Umbilical cord (tissue), 2 donors: ENCODE data around the gene PSME2. TPM values are rescaled to one million over a fixed set of nuclear protein-coding genes. Genes with fewer than 3 reads are reported as not detected.

ENCODE experiments used
- DNase-seq: peaks from one replicate; pipeline ENCODE4 v3.0.0-alpha.2; 2015; ENCODE audit warnings: low spot score
- total RNA-seq: library from RNA; depleted of rRNA; stranded (reverse); fragments of >200 nt; gene quantifications from one replicate; pipeline ENCODE4 v1.2.3, GENCODE V29; 2014; ENCODE audit warnings: low replicate concordance; ENCODE audit not compliant: insufficient read depth

PSME2 gene
- total RNA-seq, 1 donor from 2014 or later: 17.1 TPM

DNA sequence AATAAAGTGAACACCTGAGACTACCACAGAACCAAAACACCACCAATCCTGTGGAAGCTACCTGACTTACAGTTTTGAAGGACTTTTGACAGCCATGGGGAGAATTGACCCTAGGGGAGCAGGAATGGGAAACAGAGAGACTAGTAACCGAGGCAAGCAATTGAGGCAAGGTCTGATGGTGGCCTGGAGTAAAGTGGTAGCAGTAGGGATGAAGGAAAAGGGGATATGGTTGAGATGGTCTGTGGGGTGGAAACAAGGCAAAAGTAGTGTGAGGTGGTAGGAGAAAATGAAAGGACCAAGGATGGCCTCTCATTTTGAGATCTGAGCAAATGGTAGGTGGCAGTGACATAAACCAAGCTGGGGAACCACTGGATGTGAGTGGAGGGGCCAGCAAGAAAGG is 10.4 kb upstream of the PSME2 start:
- no peak for DNase-seq

DNA sequence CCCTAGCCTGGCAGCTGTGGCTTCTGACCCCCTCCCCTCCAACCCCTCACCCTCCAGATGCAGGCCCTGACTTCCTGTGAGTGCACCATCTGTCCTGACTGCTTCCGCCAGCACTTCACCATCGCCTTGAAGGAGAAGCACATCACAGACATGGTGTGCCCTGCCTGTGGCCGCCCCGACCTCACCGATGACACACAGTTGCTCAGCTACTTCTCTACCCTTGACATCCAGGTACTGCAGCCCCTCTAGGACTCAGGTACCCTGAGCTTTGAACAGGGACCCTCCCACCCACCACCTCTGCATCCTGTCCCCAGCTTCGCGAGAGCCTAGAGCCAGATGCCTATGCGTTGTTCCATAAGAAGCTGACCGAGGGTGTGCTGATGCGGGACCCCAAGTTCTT is 8.7 kb upstream of the PSME2 start:
- no peak for DNase-seq

DNA sequence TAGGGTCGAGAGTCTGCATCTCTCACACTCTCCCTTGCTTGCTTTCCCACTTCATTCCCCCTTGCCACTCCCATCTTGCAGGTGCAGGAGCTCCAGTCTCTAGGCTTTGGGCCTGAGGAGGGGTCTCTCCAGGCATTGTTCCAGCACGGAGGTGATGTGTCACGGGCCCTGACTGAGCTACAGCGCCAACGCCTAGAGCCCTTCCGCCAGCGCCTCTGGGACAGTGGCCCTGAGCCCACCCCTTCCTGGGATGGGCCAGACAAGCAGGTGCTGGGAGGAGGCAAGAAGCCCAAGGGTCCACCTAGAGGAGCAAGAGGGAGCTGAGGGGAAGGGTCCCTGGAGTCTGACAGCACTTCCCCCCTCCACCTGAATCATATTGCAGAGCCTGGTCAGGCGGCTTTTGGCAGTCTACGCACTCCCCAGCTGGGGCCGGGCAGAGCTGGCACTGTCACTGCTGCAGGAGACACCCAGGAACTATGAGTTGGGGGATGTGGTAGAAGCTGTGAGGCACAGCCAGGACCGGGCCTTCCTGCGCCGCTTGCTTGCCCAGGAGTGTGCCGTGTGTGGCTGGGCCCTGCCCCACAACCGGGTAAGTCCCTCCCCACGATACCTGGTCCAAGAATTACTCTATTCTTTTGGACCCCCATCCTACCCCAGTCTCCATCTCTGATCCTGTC is 5.1 kb upstream of the PSME2 start:
- no peak for DNase-seq

DNA sequence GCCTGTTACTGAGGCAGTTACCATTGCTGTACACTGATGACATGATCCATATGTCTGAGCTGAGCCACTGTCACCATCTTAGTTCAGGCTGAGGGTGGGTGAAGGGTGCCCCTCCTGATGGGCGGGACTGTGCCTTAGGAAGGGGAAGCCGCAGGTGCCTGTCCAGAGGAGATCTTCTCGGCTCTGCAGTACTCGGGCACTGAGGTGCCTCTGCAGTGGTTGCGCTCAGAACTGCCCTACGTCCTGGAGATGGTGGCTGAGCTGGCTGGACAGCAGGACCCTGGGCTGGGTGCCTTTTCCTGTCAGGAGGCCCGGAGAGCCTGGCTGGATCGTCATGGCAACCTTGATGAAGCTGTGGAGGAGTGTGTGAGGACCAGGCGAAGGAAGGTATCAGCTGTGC is 4.6 kb upstream of the PSME2 start:
- no peak for DNase-seq

DNA sequence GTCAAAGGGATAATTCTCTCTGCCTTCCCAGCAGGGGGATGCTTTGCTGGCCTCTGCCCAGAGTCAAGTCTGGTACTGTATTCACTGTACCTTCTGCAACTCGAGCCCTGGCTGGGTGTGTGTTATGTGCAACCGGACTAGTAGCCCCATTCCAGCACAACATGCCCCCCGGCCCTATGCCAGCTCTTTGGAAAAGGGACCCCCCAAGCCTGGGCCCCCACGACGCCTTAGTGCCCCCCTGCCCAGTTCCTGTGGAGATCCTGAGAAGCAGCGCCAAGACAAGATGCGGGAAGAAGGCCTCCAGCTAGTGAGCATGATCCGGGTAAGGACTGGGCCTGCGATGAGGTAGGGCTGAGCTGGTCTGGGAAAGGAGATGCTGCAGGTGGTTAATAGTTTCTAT is 4.2 kb upstream of the PSME2 start:
- DNase-seq: no peak

DNA sequence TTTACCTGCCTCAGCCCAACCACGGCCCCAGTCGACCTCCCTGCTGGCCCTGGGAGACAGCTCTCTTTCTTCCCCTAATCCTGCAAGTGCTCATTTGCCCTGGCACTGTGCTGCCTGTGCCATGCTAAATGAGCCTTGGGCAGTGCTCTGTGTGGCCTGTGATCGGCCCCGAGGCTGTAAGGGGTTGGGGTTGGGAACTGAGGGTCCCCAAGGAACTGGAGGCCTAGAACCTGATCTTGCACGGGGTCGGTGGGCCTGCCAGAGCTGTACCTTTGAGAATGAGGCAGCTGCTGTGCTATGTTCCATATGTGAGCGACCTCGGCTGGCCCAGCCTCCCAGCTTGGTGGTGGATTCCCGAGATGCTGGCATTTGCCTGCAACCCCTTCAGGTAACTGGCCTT is 3.7 kb upstream of the PSME2 start:
- no peak for DNase-seq

DNA sequence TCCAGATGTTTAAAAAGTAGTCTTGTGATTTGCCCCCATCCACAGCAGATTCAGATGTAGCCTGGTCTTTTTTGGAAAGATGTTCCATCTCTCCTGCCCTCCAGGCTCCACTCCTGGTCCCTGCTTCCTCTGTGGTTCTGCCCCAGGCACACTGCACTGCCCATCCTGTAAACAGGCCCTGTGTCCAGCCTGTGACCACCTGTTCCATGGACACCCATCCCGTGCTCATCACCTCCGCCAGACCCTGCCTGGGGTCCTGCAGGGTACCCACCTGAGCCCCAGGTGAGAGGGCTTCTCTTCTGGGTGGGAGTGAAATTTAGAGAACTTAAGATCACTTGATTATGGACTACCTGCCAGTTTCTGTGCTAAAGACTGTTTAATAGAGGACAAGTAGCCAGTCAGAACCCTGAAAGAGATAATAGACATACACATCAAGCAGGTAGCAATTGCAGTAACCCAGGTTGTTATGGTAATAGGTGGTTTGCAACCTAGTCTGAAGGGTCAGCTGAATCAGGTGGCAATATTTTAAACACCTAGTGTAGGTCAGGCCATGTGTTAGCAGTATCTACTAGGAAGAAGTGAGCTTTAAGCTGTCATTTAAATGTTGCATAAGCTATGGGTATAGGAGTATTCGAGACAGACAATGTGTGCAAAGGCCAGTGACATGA is 3.0 kb upstream of the PSME2 start:
- no peak for DNase-seq

DNA sequence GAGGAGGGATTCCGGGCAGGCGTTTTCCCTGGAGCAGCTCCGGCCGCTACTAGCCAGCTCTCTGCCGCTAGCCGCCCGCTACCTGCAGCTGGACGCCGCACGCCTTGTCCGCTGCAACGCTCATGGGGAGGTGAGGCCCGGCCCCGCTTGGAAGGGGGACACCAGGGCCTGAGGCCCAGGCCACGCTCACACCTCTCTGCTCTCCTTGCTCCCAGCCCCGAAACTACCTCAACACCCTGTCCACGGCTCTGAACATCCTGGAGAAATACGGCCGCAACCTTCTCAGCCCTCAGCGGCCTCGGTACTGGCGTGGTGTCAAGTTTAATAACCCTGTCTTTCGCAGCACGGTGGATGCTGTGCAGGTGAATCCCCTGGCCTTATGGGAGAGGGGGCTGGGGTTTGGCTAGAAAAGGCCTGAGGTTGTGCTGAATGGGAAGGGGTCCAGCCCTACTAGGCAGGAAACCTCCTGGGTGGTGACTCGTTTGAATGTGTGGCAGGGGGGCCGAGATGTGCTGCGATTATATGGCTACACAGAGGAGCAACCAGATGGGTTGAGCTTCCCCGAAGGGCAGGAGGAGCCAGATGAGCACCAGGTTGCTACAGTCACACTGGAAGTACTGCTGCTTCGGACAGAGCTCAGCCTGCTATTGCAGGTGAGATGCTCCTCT is 1.5 kb upstream of the PSME2 start:
- no peak for DNase-seq

DNA sequence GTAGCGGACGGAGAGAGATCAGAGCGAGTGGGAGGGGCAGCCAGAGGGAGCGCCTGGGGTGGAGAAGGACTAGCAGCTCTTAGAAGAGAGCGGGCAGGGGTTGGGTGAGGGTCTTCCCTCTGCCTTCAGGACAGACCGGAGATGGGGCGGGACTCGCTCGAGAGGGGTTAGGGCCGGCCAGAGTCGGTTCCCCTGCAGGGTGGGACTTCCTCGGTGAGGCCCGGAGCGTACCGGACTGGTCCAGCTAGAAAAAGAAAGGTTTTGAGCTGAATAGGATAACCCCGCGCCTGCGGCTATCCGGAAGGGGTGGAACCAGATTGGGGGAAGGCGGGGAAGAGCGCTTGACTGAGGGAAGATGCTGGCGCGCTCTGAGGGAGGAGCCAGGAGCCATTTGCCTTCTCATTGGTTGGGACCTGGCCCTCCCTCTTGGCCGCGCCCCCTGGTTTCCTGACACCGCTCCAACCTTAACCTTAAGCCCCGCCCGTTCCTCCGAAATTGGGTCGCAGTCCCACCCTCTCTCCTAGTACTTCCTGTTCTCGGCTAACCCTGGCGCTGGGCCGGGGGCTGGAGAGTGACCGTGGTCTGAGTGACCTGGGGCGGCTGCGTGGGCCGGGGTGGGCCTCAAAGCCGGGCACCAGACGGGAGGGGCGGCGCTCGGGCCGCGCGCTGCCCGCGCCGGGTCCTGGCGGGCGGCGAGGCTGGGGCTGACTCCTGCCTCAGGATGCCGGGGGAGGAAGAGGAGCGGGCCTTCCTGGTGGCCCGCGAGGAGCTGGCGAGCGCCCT is 759 bp upstream of the PSME2 start, which contains the start of gene RNF31:
Gene RNF31, plus strand, starts transcription at position 521 of the 783 bp plus-strand sequence. Its CDS starts 201 bp downstream, at position 722.
- DNase-seq: peak; percentile 99

DNA sequence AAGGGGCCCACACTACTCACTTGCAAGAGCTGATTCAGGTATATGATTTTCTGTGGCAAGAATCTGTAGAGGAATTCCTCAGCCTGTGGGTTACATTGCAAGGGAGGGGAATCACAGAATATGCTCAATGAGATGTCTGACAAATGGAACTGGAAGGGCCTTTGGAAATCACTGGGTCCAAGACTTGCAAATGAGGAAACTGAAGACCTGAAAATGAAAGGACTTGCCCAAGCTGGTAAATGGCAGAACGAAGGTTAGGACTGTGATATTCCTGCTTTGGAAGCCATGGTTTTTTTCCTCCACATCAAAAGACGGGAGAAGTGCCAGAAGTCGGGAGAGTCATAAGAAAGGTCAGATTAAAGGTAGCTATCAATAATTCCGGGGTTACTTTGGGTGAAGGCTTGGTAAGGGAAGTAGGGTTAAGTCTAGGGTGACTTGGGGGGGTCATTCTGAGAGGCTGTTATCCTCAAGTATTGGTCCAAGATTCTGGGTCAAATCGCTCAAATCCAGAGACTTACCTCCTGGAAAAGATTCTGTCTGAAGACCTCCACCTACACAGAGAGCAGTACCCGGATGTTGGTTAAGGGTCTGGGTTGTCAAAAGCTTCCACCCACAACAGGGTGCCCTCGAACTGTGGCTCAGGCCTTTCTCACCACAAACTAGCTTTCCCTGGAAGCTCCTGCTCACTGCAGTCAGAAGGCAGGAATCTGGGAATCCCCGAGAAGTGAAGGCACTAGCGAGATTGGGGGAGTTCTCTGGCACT is 539 bp downstream of the PSME2 start:
- DNase-seq: no peak

DNA sequence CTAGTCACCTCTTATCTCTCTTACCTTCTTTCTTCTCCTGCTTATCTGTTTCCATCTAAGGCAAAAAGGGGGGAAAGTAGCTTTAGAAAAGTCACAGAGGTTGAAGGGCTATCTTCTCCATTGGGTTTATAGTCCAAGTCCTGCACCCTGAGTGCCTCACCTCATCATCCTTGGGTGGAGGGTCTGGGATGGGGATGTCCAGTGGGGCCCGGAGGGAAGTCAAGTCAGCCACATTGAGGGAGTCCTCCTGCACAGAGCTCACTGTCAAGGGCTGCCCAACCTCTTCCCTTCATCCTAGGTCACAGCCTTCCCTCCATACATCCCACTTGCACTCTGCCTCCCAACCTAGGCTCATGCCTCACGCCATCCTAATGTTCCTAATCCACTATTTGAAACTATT is 1.2 kb downstream of the PSME2 start:
- no peak for DNase-seq

DNA sequence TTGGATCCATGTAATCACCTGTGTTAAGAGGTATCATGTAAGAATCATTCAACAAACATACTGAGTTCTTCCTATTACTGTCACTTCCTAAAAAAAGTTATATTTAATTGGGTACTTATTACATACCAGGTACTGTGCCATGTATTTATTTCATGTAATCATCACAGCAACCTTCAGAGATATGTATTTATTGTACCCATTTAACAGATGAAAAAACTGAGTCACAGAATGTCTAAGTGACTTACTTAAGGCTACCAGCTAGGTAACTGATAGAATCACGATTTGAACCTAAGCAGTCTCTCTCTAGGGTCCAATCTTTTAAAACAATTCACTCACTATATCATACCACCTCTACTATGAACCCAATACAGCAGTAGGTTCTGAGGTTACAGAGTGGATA is 2.0 kb downstream of the PSME2 start:
- DNase-seq: no peak

DNA sequence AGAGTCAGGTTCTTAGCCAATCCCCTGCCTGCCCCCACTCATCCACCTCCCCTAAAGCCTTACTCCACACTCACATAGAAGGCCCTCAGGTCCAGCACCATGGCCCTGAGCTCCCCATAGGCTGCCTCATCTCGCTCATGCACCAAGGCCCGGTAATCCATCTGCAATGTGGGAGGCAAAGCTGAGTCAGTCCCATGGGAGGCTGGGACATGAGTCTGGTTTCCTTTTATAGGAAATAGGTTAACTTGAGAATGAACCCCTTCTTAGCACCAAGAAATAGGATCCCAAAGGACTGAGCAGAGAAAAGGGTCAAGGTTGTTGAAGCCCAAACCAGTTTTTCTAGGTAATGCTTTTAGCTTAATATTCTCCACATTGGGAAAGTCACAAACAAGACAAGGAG is 2.9 kb downstream of the PSME2 start:
- no peak for DNase-seq

DNA sequence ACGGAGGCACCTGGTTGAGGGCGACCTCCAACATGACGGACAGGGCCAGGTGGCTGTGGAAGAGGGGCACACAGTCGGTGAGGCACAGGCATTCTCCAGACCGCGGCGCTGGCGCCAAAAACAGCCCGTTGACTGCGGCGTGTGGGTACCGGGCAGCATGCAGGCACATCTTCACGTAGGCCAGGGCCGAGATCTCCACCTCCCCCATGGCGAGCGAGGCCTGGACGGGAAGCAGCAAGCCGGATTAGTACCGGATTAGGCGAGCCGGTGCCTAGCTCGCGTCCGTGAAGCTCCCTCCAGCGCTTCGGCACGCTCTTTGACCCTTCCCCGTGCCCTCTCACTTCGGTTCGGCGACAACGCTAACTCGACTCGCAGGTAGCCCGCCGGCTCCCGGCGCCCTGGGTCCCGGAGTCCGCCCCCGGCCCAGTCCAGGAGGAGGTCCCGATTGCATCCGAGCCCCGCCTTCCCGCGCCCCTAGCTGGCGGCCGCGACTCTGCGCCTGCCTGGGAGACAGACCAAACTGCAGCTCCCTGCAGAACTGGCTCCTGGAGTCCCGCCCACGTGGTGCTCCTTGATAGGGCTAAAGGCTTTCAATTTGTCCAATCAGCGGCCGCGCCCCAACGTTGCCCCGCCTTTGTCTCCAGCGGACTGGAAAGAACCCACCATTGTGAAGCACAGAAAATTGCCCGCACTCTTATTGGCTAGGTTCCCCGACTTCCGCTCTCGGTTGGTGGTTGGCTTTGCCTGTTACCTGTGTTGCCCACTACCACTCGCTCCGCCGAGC is 5.1 kb downstream of the PSME2 start, which contains the start of gene EMC9:
Gene EMC9, minus strand, starts transcription at position 495 of the 784 bp plus-strand sequence. Its CDS starts 287 bp downstream, at position 208.
- DNase-seq: peak; percentile 100

DNA sequence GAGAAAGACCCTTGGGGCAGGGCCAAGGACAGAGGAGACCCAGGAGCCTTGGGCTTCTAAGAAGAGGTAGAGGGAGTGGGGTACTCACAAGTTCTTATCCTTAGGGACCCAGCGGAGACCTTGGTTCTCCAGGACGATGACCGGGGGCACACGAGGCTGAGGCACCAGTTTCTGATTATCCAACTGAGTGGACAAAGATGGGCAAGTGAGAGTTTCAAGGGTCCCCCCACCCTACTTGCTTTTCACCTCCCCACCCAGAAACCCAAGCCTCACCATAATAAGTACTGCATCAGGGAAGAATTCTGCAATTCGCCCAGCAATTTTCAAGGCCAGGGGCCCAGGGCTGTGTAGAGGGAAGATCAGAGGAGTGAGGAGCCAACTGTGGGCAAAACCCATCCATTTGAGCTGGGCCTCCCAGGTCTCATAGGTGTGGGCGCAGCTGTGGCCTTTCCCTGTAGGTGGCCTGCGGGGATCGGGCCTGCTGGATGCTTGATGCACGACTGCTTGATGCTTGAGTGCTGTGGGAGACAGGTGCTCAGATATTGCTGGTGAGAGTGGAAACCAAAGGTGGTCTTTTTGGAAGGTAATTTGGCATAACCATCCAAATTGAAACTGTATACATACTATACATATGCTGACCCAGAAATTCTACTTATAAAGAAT is 7.0 kb downstream of the PSME2 start:
- DNase-seq: no peak

DNA sequence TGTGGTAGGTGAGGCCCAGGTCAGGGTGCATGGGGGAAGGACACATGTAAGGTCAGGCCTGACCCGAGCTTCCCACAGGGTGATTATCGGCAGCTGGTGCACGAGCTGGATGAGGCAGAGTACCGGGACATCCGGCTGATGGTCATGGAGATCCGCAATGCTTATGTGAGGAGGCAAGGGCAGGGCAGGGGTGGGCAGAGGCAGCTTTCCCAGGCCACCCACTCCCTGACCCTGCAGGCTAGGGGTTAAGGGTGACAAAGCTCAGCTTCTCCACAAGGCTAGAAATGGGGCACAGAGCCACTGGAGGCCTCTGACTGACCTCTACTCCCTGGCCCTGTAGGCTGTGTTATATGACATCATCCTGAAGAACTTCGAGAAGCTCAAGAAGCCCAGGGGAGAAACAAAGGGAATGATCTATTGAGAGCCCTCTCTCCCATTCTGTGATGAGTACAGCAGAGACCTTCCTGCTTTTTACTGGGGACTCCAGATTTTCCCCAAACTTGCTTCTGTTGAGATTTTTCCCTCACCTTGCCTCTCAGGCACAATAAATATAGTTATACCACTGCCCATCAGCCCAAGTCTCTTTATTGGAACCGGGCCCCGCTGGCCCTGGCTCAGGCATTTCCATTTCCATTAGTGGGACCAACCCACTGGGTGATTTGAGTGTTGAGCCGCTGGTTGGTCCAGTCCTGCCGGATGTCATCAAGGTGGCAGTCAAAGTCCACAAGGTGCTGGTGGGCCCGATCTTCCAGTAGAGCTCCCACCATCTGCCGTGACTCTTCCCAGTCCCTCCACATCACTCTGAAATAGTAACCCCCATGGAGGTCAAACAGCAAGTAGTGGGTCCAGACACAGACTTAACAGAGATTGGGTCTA is 7.8 kb downstream of the PSME2 start:
- no peak for DNase-seq

DNA sequence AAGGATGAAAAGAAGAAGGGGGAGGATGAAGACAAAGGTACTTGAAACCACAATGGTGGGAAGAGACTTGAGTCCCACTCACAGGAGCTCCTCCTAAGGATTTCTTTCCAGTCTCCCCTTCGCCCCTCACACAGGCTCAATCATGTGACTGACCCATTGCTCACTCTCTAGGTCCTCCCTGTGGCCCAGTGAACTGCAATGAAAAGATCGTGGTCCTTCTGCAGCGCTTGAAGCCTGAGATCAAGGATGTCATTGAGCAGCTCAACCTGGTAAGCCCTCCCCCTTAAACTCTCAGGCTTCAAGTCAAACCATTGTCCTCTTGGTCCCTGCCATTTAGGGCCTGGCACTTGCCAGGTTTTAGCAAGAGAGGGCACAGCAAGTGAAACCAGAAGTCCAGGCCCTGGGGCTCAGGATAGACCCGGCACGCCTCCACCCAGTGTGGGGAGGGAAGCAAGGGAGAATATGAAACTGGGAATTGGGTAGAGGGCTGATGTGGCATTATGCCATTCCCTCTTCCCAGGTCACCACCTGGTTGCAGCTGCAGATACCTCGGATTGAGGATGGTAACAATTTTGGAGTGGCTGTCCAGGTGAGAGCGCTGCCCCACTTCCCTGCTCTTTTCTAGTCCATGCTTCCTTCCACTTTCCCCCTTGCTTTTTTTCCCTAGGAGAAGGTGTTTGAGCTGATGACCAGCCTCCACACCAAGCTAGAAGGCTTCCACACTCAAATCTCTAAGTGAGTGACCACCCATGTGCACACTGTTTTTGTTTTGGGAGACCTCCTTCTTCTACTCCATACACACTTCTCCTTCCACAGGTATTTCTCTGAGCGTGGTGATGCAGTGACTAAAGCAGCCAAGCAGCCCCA is 8.6 kb downstream of the PSME2 start:
- DNase-seq: no peak
